ENCODE results near the gene DMPK.

DMPK gene

GRCh38 chr19:45774765-45775164 is 7.5 kb downstream of the DMPK start:
- Histone ChIP-seq H3K27ac (ENCODE audit: low read depth, low read length, severe bottlenecking) (no peak overlapping the region), H3K9me3 (ENCODE audit: control insufficient read depth, low read length) (no peaks in the 10 kb centered on the region), H3K36me3 (ENCODE audit: control insufficient read depth, insufficient read depth, low read length) (peaks cover 58% of the 10 kb centered on the region), H3K4me3 (ENCODE audit: extremely low read depth, insufficient read depth, low read length, poor library complexity, severe bottlenecking) (no peak overlapping the region), H3K4me1 (ENCODE audit: control insufficient read depth, insufficient read depth, low read length, poor library complexity, severe bottlenecking) (peaks cover 16% of the 10 kb centered on the region)
- WGBS, 2 experiments (ENCODE audit: insufficient coverage in 2 of 2), result 93 to 94% methylated on average over 9 of the region's 9 CpGs

DNA sequence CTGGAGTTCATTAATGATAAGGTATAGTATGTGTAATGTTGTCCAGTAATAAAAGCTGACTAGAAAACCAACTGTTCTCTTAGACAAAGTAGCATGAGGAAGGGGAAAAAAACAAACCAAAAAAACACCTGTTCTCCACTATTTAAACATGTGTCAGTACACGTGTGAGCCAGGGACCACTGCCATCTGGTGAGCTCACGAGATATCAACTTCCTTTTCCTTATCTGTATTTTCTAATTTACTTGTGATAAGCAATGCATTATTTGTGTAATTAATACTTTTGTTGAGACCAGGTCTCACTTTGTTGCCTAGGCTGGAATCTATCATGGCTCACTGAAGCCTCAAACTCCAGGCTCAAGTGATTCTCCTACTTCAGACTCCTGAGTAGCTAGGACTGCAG is 8.9 kb downstream of the DMPK start:
- H3K9me3 ChIP-seq (ENCODE audit: control insufficient read depth, low read length), result no peaks in the 10 kb centered on the region
- H3K4me3 ChIP-seq (ENCODE audit: extremely low read depth, insufficient read depth, low read length, poor library complexity, severe bottlenecking), result no peak overlapping the region
- WGBS, 2 experiments (ENCODE audit: insufficient coverage in 2 of 2), result no CpG with 5 or more reads among the region's 2 CpGs
- no peak overlapping the region for H3K27ac ChIP-seq (ENCODE audit: low read depth, low read length, severe bottlenecking)
- peaks cover 10% of the 10 kb centered on the region for H3K4me1 ChIP-seq (ENCODE audit: control insufficient read depth, insufficient read depth, low read length, poor library complexity, severe bottlenecking)
- H3K36me3 ChIP-seq (ENCODE audit: control insufficient read depth, insufficient read depth, low read length), result peaks cover 52% of the 10 kb centered on the region

DNA sequence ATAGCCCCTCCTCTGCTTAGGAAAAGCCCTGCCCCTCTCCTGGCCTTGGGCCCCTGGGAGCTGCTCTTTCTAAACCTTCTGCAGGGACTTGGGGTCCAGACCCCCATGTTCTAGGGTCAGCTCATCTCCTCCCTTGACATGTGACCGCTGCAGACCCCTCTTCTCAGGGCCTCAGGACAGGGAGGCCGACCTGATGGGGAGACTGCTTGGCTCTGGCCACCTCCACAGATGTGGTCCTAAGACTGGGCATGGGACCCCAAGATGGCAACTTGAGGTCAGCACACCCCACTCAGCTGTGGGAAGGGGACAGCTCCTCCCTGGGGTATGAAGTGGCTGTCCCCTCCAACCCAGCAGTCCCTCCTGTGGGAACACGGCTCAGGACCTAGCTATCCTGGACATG is 9.4 kb downstream of the DMPK start:
- H3K4me3 ChIP-seq (ENCODE audit: extremely low read depth, insufficient read depth, low read length, poor library complexity, severe bottlenecking), result no peak overlapping the region
- no peaks in the 10 kb centered on the region for H3K9me3 ChIP-seq (ENCODE audit: control insufficient read depth, low read length)
- peaks cover 10% of the 10 kb centered on the region for H3K4me1 ChIP-seq (ENCODE audit: control insufficient read depth, insufficient read depth, low read length, poor library complexity, severe bottlenecking)
- H3K36me3 ChIP-seq (ENCODE audit: control insufficient read depth, insufficient read depth, low read length), result peaks cover 47% of the 10 kb centered on the region
- H3K27ac ChIP-seq (ENCODE audit: low read depth, low read length, severe bottlenecking), result no peak overlapping the region
- WGBS, 2 experiments (ENCODE audit: insufficient coverage in 2 of 2), result 80 to 94% methylated on average over 1 to 3 of the region's 3 CpGs

- Histone ChIP-seq H3K4me1 (ENCODE audit: control insufficient read depth, insufficient read depth, low read length, poor library complexity, severe bottlenecking) (peaks cover 10% of the 10 kb centered on the region), H3K4me3 (ENCODE audit: extremely low read depth, insufficient read depth, low read length, poor library complexity, severe bottlenecking) (no peak overlapping the region), H3K9me3 (ENCODE audit: control insufficient read depth, low read length) (no peaks in the 10 kb centered on the region), H3K36me3 (ENCODE audit: control insufficient read depth, insufficient read depth, low read length) (peaks cover 41% of the 10 kb centered on the region), H3K27ac (ENCODE audit: low read depth, low read length, severe bottlenecking) (no peak overlapping the region)
- 87 to 88% methylated on average over 8 to 12 of the region's 14 CpGs for WGBS, 2 experiments (ENCODE audit: insufficient coverage in 2 of 2)
Observed at GRCh38 chr19:45772130-45772840, 10.0 kb downstream of the DMPK start.

DNA sequence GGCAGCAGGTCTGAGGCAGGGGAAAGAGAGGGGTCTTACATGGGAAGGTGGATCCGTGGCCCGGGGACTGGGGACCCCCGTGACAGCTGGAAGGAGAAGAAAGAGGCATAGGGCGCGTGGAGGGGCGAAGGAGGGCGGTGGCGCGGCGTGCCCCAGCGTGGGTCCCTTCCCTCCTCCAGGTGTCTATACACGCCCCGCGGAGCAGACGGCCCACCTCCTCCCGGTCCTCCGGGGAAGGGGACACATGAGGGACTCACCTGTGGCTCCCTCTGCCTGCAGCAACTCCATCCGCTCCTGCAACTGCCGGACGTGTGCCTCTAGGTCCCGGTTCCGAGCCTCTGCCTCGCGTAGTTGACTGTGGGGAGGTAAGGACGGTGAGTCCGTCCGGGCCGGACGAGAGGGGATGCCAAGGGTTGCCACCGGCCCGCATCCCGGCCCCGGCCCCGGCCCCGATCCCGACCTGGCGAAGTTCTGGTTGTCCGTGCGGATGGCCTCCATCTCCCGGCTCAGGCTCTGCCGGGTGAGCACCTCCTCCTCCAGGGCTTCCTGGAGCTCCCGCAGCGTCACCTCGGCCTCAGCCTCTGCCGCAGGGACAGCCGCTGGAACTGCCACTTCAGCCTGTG is 10.9 kb downstream of the DMPK start:
- H3K27ac ChIP-seq (ENCODE audit: low read depth, low read length, severe bottlenecking), result peak overlapping the region; percentile 23
- WGBS, 2 experiments (ENCODE audit: insufficient coverage in 2 of 2), result 89 to 91% methylated on average over 33 to 43 of the region's 46 CpGs
- H3K36me3 ChIP-seq (ENCODE audit: control insufficient read depth, insufficient read depth, low read length), result peaks cover 36% of the 10 kb centered on the region
- H3K4me3 ChIP-seq (ENCODE audit: extremely low read depth, insufficient read depth, low read length, poor library complexity, severe bottlenecking), result peak overlapping the region; percentile 80
- H3K4me1 ChIP-seq (ENCODE audit: control insufficient read depth, insufficient read depth, low read length, poor library complexity, severe bottlenecking), result peaks cover 15% of the 10 kb centered on the region
- no peaks in the 10 kb centered on the region for H3K9me3 ChIP-seq (ENCODE audit: control insufficient read depth, low read length)

DNA sequence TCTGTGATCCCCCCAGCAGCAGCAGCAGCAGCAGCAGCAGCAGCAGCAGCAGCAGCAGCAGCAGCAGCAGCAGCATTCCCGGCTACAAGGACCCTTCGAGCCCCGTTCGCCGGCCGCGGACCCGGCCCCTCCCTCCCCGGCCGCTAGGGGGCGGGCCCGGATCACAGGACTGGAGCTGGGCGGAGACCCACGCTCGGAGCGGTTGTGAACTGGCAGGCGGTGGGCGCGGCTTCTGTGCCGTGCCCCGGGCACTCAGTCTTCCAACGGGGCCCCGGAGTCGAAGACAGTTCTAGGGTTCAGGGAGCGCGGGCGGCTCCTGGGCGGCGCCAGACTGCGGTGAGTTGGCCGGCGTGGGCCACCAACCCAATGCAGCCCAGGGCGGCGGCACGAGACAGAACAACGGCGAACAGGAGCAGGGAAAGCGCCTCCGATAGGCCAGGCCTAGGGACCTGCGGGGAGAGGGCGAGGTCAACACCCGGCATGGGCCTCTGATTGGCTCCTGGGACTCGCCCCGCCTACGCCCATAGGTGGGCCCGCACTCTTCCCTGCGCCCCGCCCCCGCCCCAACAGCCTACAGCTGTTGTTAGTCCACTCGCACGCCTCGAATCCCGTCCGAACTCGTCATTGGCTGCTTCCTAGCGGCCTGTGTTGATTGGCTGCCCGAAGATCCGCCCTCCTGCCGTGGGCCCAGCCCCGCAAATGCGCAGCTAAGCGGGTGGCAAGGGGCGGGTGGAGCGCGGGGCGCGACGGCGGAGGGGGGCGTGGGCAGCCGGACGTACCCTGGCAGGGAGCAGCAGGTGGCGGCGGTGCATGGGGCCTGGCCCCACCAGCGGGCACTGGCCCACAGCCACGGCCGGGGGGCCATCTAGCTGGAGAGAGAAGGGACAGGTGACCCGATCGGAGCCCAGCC is 11.8 kb downstream of the DMPK start:
- no peaks in the 10 kb centered on the region for H3K9me3 ChIP-seq (ENCODE audit: control insufficient read depth, low read length)
- WGBS, 2 experiments (ENCODE audit: insufficient coverage in 2 of 2), result 1% methylated on average over 57 to 79 of the region's 79 CpGs
- peak overlapping the region; percentile 94 for H3K27ac ChIP-seq (ENCODE audit: low read depth, low read length, severe bottlenecking)
- H3K36me3 ChIP-seq (ENCODE audit: control insufficient read depth, insufficient read depth, low read length), result peaks cover 37% of the 10 kb centered on the region
- H3K4me3 ChIP-seq (ENCODE audit: extremely low read depth, insufficient read depth, low read length, poor library complexity, severe bottlenecking), result peak overlapping the region; percentile 80
- H3K4me1 ChIP-seq (ENCODE audit: control insufficient read depth, insufficient read depth, low read length, poor library complexity, severe bottlenecking), result peaks cover 25% of the 10 kb centered on the region

- 0 to 1% methylated on average over 27 to 28 of the region's 28 CpGs for WGBS, 2 experiments (ENCODE audit: insufficient coverage in 2 of 2)
- H3K27ac ChIP-seq (ENCODE audit: low read depth, low read length, severe bottlenecking), result peak overlapping the region; percentile 94
- H3K4me3 ChIP-seq (ENCODE audit: extremely low read depth, insufficient read depth, low read length, poor library complexity, severe bottlenecking), result peak overlapping the region; percentile 80
- H3K36me3 ChIP-seq (ENCODE audit: control insufficient read depth, insufficient read depth, low read length), result peaks cover 31% of the 10 kb centered on the region
- H3K9me3 ChIP-seq (ENCODE audit: control insufficient read depth, low read length), result no peaks in the 10 kb centered on the region
- peaks cover 32% of the 10 kb centered on the region for H3K4me1 ChIP-seq (ENCODE audit: control insufficient read depth, insufficient read depth, low read length, poor library complexity, severe bottlenecking)
Observed at GRCh38 chr19:45769821-45770191, 12.5 kb downstream of the DMPK start.

- Histone ChIP-seq H3K9me3 (ENCODE audit: control insufficient read depth, low read length) (no peaks in the 10 kb centered on the region), H3K4me3 (ENCODE audit: extremely low read depth, insufficient read depth, low read length, poor library complexity, severe bottlenecking) (peak within 1 kb of the TSS; percentile 80), H3K36me3 (ENCODE audit: control insufficient read depth, insufficient read depth, low read length) (peaks cover 31% of the 10 kb centered on the region), H3K27ac (ENCODE audit: low read depth, low read length, severe bottlenecking) (peak within 1 kb of the TSS; percentile 98), H3K4me1 (ENCODE audit: control insufficient read depth, insufficient read depth, low read length, poor library complexity, severe bottlenecking) (peaks cover 38% of the 10 kb centered on the region)
- WGBS, 2 experiments (ENCODE audit: insufficient coverage in 2 of 2), result 0% methylated on average over 44 to 62 of the region's 70 CpGs
Observed at GRCh38 chr19:45768984-45769782, 13.1 kb downstream of the DMPK start, which contains the start of gene SIX5. Gene SIX5 (minus strand): TSS chr19:45769252. CDS start chr19:45768844, 408 bp downstream.

DNA sequence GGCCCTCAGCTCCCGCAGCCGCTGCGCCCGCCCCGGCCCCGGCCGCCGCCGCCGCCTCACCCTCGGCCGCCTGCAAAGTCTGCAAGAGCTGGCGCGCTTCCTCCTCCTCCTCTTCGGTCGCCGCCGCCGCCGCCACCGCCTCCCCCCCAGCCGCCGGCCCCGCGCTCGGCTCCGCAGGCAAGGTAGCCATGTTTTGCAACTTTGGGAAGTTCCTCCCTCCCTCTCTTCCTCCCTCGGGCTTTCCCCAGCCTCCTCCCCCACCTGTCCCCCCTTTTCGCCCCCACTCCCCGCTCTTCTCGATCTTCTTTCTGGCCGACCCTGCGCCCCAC is 13.7 kb downstream of the DMPK start:
- 0 to 1% methylated on average over 15 to 32 of the region's 33 CpGs for WGBS, 2 experiments (ENCODE audit: insufficient coverage in 2 of 2)

More for the DNA sequence above, 13.7 kb downstream of the DMPK start:
- H3K4me1 ChIP-seq (ENCODE audit: control insufficient read depth, insufficient read depth, low read length, poor library complexity, severe bottlenecking), result peaks cover 43% of the 10 kb centered on the region
- peaks cover 28% of the 10 kb centered on the region for H3K36me3 ChIP-seq (ENCODE audit: control insufficient read depth, insufficient read depth, low read length)
- peak overlapping the region; percentile 80 for H3K4me3 ChIP-seq (ENCODE audit: extremely low read depth, insufficient read depth, low read length, poor library complexity, severe bottlenecking)
- H3K9me3 ChIP-seq (ENCODE audit: control insufficient read depth, low read length), result no peaks in the 10 kb centered on the region
- peak overlapping the region; percentile 98 for H3K27ac ChIP-seq (ENCODE audit: low read depth, low read length, severe bottlenecking)

All from mesodermal cell (in vitro differentiated cells).